HG03095 (cell line): ENCODE results near the gene PPP1R13L.

Experiments used
- ATAC-seq: cut with Tn5 transposase; IDR thresholded peaks from one replicate; pipeline ENCODE4 v1.9.1; 2021; ENCODE audit warnings: moderate library complexity; ENCODE audit not compliant: unreplicated experiment

Gene PPP1R13L

GRCh38 chr19:45368737-45369340 is 36.0 kb downstream of the PPP1R13L start:
- ATAC-seq: no peak

- no peak for ATAC-seq
These were observed 36.7 kb downstream of the PPP1R13L start for GRCh38 chr19:45368127-45368526.

- ATAC-seq: no peak
These were observed 40.2 kb downstream of the PPP1R13L start for GRCh38 chr19:45364696-45365095.

GRCh38 chr19:45363861-45364459 is 40.9 kb downstream of the PPP1R13L start:
- ATAC-seq: no peak

- no peak for ATAC-seq
These were observed 42.6 kb downstream of the PPP1R13L start for GRCh38 chr19:45362291-45362690.

GRCh38 chr19:45361608-45362007 is 43.3 kb downstream of the PPP1R13L start:
- ATAC-seq: no peak

- no peak for ATAC-seq
These were observed 46.6 kb downstream of the PPP1R13L start for GRCh38 chr19:45358213-45358792.

GRCh38 chr19:45357445-45357783 is 47.5 kb downstream of the PPP1R13L start:
- ATAC-seq: no peak

GRCh38 chr19:45356760-45357444 is 48.0 kb downstream of the PPP1R13L start:
- ATAC-seq: no peak

GRCh38 chr19:45355910-45356309 is 49.0 kb downstream of the PPP1R13L start:
- no peak for ATAC-seq

- no peak for ATAC-seq
These were observed 49.5 kb downstream of the PPP1R13L start for GRCh38 chr19:45355402-45355801.

- ATAC-seq: no peak
These were observed 50.5 kb downstream of the PPP1R13L start for GRCh38 chr19:45354241-45354842.

- ATAC-seq: no peak
These were observed 51.7 kb downstream of the PPP1R13L start for GRCh38 chr19:45352914-45353796.

- ATAC-seq: no peak
These were observed 52.4 kb downstream of the PPP1R13L start for GRCh38 chr19:45352471-45352870.

- ATAC-seq: no peak
These were observed 52.8 kb downstream of the PPP1R13L start for GRCh38 chr19:45352062-45352461.

- ATAC-seq: no peak
These were observed 53.4 kb downstream of the PPP1R13L start for GRCh38 chr19:45351401-45351952.

GRCh38 chr19:45350477-45351058 is 54.3 kb downstream of the PPP1R13L start:
- no peak for ATAC-seq

GRCh38 chr19:45349430-45349941 is 55.4 kb downstream of the PPP1R13L start:
- no peak for ATAC-seq

- no peak for ATAC-seq
These were observed 55.8 kb downstream of the PPP1R13L start for GRCh38 chr19:45349126-45349415.
